B cell (primary cell): Measurements from ENCODE around the gene RGS17. TPM values are rescaled to one million over a fixed set of nuclear protein-coding genes. Genes with fewer than 3 reads are reported as not detected.

ENCODE experiments used
- ATAC-seq: fragments of 200-7000 bp; cut with Tn5 transposase; one replicate; pipeline ENCODE4 v1.10.0; 2021; ENCODE audit warnings: low read depth, mild to moderate bottlenecking, moderate number of reproducible peaks, moderate library complexity
- CTCF ChIA-PET: fragments of 350-600 bp; sonication (Branson Sonifier 250); formaldehyde crosslinking; loops from one replicate; lab custom pipeline; 2021; ENCODE audit warnings: antibody characterized with exemption, inconsistent platforms; lab: Charles Lee
- POLR2A ChIA-PET: fragments of 350-600 bp; sonication (Branson Sonifier 250); formaldehyde crosslinking; loops from one replicate; lab custom pipeline; 2021; ENCODE audit warnings: antibody characterized with exemption; lab: Charles Lee
- DNase-seq: peaks from one replicate; pipeline ENCODE4 v3.0.0; 2013
- H2AFZ ChIP-seq: 2 replicates; pipeline ENCODE4 v1.6.1; 2012; ENCODE audit warnings: mild to moderate bottlenecking, low read depth, low read length; ENCODE audit not compliant: insufficient read depth, poor library complexity, severe bottlenecking
- H3K27ac ChIP-seq, 2 donors: 1 replicate in 1 of 2; 2 replicates in 1 of 2; pipeline ENCODE4 v1.5.1; 2012 to 2013; ENCODE audit warnings: low read length in 2 of 2, mild to moderate bottlenecking in 2 of 2, moderate library complexity in 1 of 2
- H3K27me3 ChIP-seq, 4 experiments: fragments of 200-600 bp in 1 of 4; sonication (generic) in 1 of 4; replicated peaks in 1 of 4; 1 replicate in 2 of 4; 2 replicates in 2 of 4; pipeline versions ENCODE4 v1.6.1 to v1.7.0; 2013 to 2016; ENCODE audit warnings: low read length in 3 of 4, mild to moderate bottlenecking in 2 of 4, mixed read lengths in 1 of 4, moderate library complexity in 1 of 4; ENCODE audit not compliant: insufficient read depth in 4 of 4, control insufficient read depth in 3 of 4; ENCODE audit errors: control extremely low read depth in 1 of 4
- H3K36me3 ChIP-seq, 2 experiments: replicated peaks in 1 of 2; 1 replicate in 1 of 2; 2 replicates in 1 of 2; pipeline versions ENCODE4 v1.6.1 to v1.7.1; 2013; ENCODE audit warnings: low read length in 1 of 2; ENCODE audit not compliant: insufficient read depth in 2 of 2, control insufficient read depth in 1 of 2; ENCODE audit errors: control extremely low read depth in 1 of 2, extremely low read depth in 1 of 2
- H3K4me1 ChIP-seq, 2 donors: fragments of 200-600 bp in 1 of 2; sonication (generic) in 1 of 2; 1 replicate in 1 of 2; 2 replicates in 1 of 2; pipeline versions ENCODE4 v1.5.1 to v1.6.1; 2013 to 2017; ENCODE audit warnings: low read length in 2 of 2; ENCODE audit not compliant: control insufficient read depth in 2 of 2, insufficient read depth in 2 of 2
- H3K4me2 ChIP-seq: replicated peaks from 2 replicates; pipeline ENCODE3; 2012; ENCODE audit warnings: mild to moderate bottlenecking, low read depth, low read length; ENCODE audit not compliant: poor library complexity, severe bottlenecking
- H3K4me3 ChIP-seq, 5 experiments: fragments of 200-600 bp in 1 of 5; sonication (generic) in 1 of 5; 1 replicate in 3 of 5; 2 replicates in 2 of 5; pipeline versions ENCODE4 v1.5.1 to v1.7.0; 2011 to 2016; ENCODE audit warnings: low read length in 4 of 5, mild to moderate bottlenecking in 4 of 5, low read depth in 2 of 5, control low read depth in 1 of 5, moderate library complexity in 1 of 5; ENCODE audit not compliant: insufficient read depth in 1 of 5; ENCODE audit errors: control extremely low read depth in 1 of 5, extremely low read depth in 1 of 5
- H3K79me2 ChIP-seq: fragments of 200-600 bp; sonication (generic); one replicate; pipeline ENCODE4 v1.6.0; 2016; ENCODE audit warnings: low read length; ENCODE audit not compliant: control insufficient read depth, insufficient read depth
- H3K9ac ChIP-seq: fragments of 200-600 bp; sonication (generic); 2 replicates; pipeline ENCODE4 v1.6.1; 2017; ENCODE audit warnings: mild to moderate bottlenecking, low read length, moderate library complexity
- H3K9me3 ChIP-seq, 3 donors: one replicate each; pipeline versions ENCODE4 v1.6.1 to v1.7.1; 2013; ENCODE audit warnings: low read length in 2 of 3; ENCODE audit not compliant: control insufficient read depth in 2 of 3, insufficient read depth in 1 of 3; ENCODE audit errors: control extremely low read depth in 1 of 3
- H4K20me1 ChIP-seq: 2 replicates; pipeline ENCODE4 v1.6.0; 2012; ENCODE audit warnings: mild to moderate bottlenecking, low read length; ENCODE audit not compliant: insufficient read depth, control insufficient read depth, poor library complexity, severe bottlenecking
- H3K27ac Mint-ChIP-seq: one replicate; pipeline ENCODE4 v1.8.0; 2021; ENCODE audit warnings: mixed read lengths
- H3K27me3 Mint-ChIP-seq: one replicate; pipeline ENCODE4 v1.8.0; 2021; ENCODE audit warnings: mixed read lengths
- H3K4me1 Mint-ChIP-seq: one replicate; pipeline ENCODE4 v1.8.0; 2021; ENCODE audit warnings: mixed read lengths
- H3K4me3 Mint-ChIP-seq: one replicate; pipeline ENCODE4 v1.8.0; 2021; ENCODE audit warnings: mixed read lengths
- H3K9me3 Mint-ChIP-seq: one replicate; pipeline ENCODE4 v1.8.0; 2022; ENCODE audit warnings: mixed read lengths; ENCODE audit not compliant: insufficient read depth
- CTCF ChIP-seq: fragments of 200-600 bp; IDR thresholded peaks from one replicate; pipeline ENCODE4 v1.8.0; 2022; ENCODE audit warnings: antibody characterized with exemption, mild to moderate bottlenecking
- EZH2 ChIP-seq: IDR thresholded peaks from 2 replicates; pipeline ENCODE4 v1.6.1; 2012; ENCODE audit warnings: borderline replicate concordance, low read depth, mild to moderate bottlenecking, moderate library complexity, low read length; ENCODE audit not compliant: insufficient read depth, poor library complexity, severe bottlenecking
- WGBS: methylation state at CpG from one replicate; pipeline ENCODE4 v1.1.5; 2013; ENCODE audit warnings: missing lambda C conversion rate; ENCODE audit not compliant: insufficient coverage; 5-methylcytosine and 5-hydroxymethylcytosine counted together
- intact Hi-C: fragments of 100-400 bp; cut with micrococcal nuclease; formaldehyde crosslinking; loops from one replicate; pipeline ENCODE4 v1.10.0; 2022
- polyA plus RNA-seq: library from polyadenylated mRNA; depleted of rRNA; stranded (reverse); fragments of >200 nt; gene quantifications from 2 replicates; pipeline ENCODE4 v1.2.3, GENCODE V29; 2012
- total RNA-seq, 2 donors: library from RNA; stranded (reverse); fragments of 120-200 nt in 1 of 2; gene quantifications; 1 replicate in 1 of 2; 2 replicates in 1 of 2; pipeline versions ENCODE4 v1.2.3 to v1.2.4, GENCODE V29; 2013 to 2022

Gene RGS17
- total and polyA plus RNA-seq, 2 donors (not counting 1 experiment from before 2014, with no cell fraction given) = not detected

- H3K27ac ChIP-seq = no peak overlapping the region
- no peak for TF ChIP-seq CTCF
- TF ChIP-seq EZH2 = no peak
- H3K4me2 ChIP-seq = no peak overlapping the region
- no peak for DNase-seq
- no peak overlapping the region for H2AFZ ChIP-seq
- H3K4me3 Mint-ChIP-seq = no peak overlapping the region
- H3K4me1 Mint-ChIP-seq = no peaks in the 10 kb centered on the region
- intact Hi-C loops = no loop called here
- H3K27me3 ChIP-seq = no peaks in the 10 kb centered on the region
- H3K36me3 ChIP-seq = no peaks in the 10 kb centered on the region
- H3K9me3 ChIP-seq = no peaks in the 10 kb centered on the region
- no peaks in the 10 kb centered on the region for H3K9me3 Mint-ChIP-seq
- H3K9ac ChIP-seq = no peak overlapping the region
- H3K27ac Mint-ChIP-seq = no peak overlapping the region
- no peak for ATAC-seq
- H3K79me2 ChIP-seq = no peaks in the 10 kb centered on the region
- H4K20me1 ChIP-seq = no peaks in the 10 kb centered on the region
- peaks cover 11% of the 10 kb centered on the region for H3K27me3 Mint-ChIP-seq
- no CpG with 5 or more reads among the region's 4 CpGs for WGBS
- CTCF ChIA-PET = interaction anchor here (1.1 kb wide), 1 partner anchor 17 kb away, joined by 3 read pairs; no protein-coding TSS in a partner anchor
- POLR2A ChIA-PET = no interaction called here
- no peak overlapping the region for H3K4me3 ChIP-seq
- no peaks in the 10 kb centered on the region for H3K4me1 ChIP-seq
Measured at GRCh38 chr6:153044295-153044694, 86.8 kb downstream of the RGS17 start.

DNA sequence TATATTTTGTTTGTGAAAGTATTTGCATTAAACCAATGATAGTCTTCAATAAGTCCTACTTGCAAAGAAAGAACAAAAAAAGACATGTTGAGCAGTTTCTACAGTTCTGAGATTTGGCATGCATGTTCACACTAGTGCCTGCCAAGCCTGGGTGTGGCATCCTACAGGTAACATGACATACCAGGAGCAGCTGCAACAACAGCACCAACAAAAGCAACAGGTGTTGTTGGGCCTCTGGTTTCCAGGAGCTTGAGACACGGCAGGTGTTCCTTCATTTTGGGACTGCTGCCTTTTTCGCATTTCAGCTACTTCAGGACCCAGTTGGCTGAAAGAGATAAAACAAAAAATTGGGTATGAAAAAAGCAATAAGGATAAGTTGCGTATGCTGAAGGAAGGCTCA is 87.4 kb downstream of the RGS17 start:
- Histone ChIP-seq H3K27ac (no peak overlapping the region), H4K20me1 (no peaks in the 10 kb centered on the region), H3K79me2 (no peaks in the 10 kb centered on the region), H2AFZ (no peak overlapping the region), H3K9ac (no peak overlapping the region), H3K9me3 (no peaks in the 10 kb centered on the region), H3K4me1 (no peaks in the 10 kb centered on the region), H3K27me3 (no peaks in the 10 kb centered on the region), H3K4me3 (no peak overlapping the region), H3K4me2 (no peak overlapping the region), H3K36me3 (no peaks in the 10 kb centered on the region)
- Mint-ChIP-seq H3K27me3 (peaks cover 12% of the 10 kb centered on the region), H3K4me1 (no peaks in the 10 kb centered on the region), H3K27ac (no peak overlapping the region), H3K9me3 (no peaks in the 10 kb centered on the region), H3K4me3 (no peak overlapping the region)
- ChIA-PET CTCF (no interaction called here), POLR2A (no interaction called here)
- intact Hi-C loops = no loop called here
- DNase-seq = no peak
- WGBS = 74% methylated on average over 3 of the region's 3 CpGs
- no peak for TF ChIP-seq EZH2
- no peak for TF ChIP-seq CTCF
- ATAC-seq = no peak
